ENCODE results near the gene PPP1R9A.

- TF ChIP-seq POLR2A (IDR thresholded peaks at IDR 0.05): no peak
- TF ChIP-seq, protein P1, sequence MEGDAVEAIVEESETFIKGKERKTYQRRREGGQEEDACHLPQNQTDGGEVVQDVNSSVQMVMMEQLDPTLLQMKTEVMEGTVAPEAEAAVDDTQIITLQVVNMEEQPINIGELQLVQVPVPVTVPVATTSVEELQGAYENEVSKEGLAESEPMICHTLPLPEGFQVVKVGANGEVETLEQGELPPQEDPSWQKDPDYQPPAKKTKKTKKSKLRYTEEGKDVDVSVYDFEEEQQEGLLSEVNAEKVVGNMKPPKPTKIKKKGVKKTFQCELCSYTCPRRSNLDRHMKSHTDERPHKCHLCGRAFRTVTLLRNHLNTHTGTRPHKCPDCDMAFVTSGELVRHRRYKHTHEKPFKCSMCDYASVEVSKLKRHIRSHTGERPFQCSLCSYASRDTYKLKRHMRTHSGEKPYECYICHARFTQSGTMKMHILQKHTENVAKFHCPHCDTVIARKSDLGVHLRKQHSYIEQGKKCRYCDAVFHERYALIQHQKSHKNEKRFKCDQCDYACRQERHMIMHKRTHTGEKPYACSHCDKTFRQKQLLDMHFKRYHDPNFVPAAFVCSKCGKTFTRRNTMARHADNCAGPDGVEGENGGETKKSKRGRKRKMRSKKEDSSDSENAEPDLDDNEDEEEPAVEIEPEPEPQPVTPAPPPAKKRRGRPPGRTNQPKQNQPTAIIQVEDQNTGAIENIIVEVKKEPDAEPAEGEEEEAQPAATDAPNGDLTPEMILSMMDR (IDR thresholded peaks at IDR 0.05 in 4 of 5, conservative IDR thresholded peaks at IDR 0.05 in 1 of 5): no peak
These were observed 433.1 kb downstream of the PPP1R9A start for GRCh38 chr7:95340491-95340890.
